A549 (cell line): Measurements from ENCODE around the gene RPS24. TPM values are rescaled to one million over a fixed set of nuclear protein-coding genes. Genes with fewer than 3 reads are reported as not detected.
"Not testable (repeated sequence)": the region's sequence is repeated elsewhere in the genome, so short reads cannot be mapped to it uniquely, and the experiment has no call there.

Experiments used
- ATAC-seq, 2 experiments: fragments of 200-7000 bp in 1 of 2; fragments of >200 bp in 1 of 2; cut with Nextera tagmentation in 1 of 2; cut with Tn5 transposase in 1 of 2; 3 replicates each; pipeline versions ENCODE4 v1.8.0 to v1.9.1; 2018 to 2020; ENCODE audit warnings: mild to moderate bottlenecking in 1 of 2, moderate library complexity in 1 of 2
- CTCF ChIA-PET: fragments of 300-600 bp; sonication (Branson Sonifier 250); formaldehyde crosslinking; extraction: SDS; loops from one replicate; lab custom pipeline; 2021; ENCODE audit warnings: antibody characterized with exemption, inconsistent platforms; lab: Yijun Ruan, JAX
- POLR2A ChIA-PET: fragments of 350-600 bp; formaldehyde crosslinking; extraction: SDS; loops from one replicate; lab custom pipeline; 2021; ENCODE audit warnings: antibody characterized with exemption, inconsistent platforms; lab: Yijun Ruan, JAX
- DNase-seq, 2 experiments: peaks; one replicate each; pipeline versions ENCODE4 v3.0.0 to v3.0.0-alpha.2; 2011 to 2016; ENCODE audit warnings: low read depth in 1 of 2, low spot score in 1 of 2
- FAIRE-seq: peaks from 2 replicates; lab custom pipeline; 2011; peaks lifted over from hg19 to GRCh38; lab: Jason Lieb, UNC
- H3K27ac ChIP-seq, 2 experiments: fragments of >200 bp; sonication (Bioruptor Twin); formaldehyde crosslinking; 3 replicates each; pipeline ENCODE4 v1.5.1; 2016 to 2017
- H3K4me1 ChIP-seq: fragments of >200 bp; sonication (Bioruptor Twin); formaldehyde crosslinking; 3 replicates; pipeline ENCODE4 v1.6.1; 2016
- H3K4me2 ChIP-seq: fragments of >200 bp; sonication (Bioruptor Twin); formaldehyde crosslinking; 3 replicates; pipeline ENCODE4 v1.6.1; 2016
- H3K4me3 ChIP-seq: fragments of >200 bp; sonication (Bioruptor Twin); formaldehyde crosslinking; 3 replicates; pipeline ENCODE4 v1.5.1; 2016
- H3K9me3 ChIP-seq: fragments of >200 bp; sonication (Bioruptor Twin); formaldehyde crosslinking; 3 replicates; pipeline ENCODE4 v1.6.1; 2016
- CEBPB ChIP-seq, 2 experiments: fragments of >200 bp in 1 of 2; sonication (Bioruptor Twin) in 1 of 2; formaldehyde crosslinking in 1 of 2; IDR thresholded peaks; 2 replicates each; pipeline ENCODE4 v1.6.1; 2012 to 2016
- CHD2 ChIP-seq: fragments of 150-350 bp; IDR thresholded peaks from 2 replicates; pipeline ENCODE4 v1.6.1; 2014; ENCODE audit warnings: low read length; ENCODE audit not compliant: partially characterized antibody
- CHD4 ChIP-seq: fragments of 200-600 bp; sonication (generic); IDR thresholded peaks from 2 replicates; pipeline ENCODE4 v1.6.1; 2016; ENCODE audit warnings: antibody characterized with exemption, mild to moderate bottlenecking, borderline replicate concordance
- ESRRA ChIP-seq: fragments of 150-350 bp; IDR thresholded peaks from 2 replicates; pipeline ENCODE4 v1.6.1; 2014; ENCODE audit warnings: mild to moderate bottlenecking, low read length, borderline replicate concordance
- FOXS1 ChIP-seq: fragments of 250-450 bp; sonication (Bioruptor Pico); IDR thresholded peaks from 2 replicates; pipeline ENCODE4 v1.5.0; 2020; ENCODE audit warnings: mild to moderate bottlenecking, moderate library complexity
- GATA3 ChIP-seq: IDR thresholded peaks from 2 replicates; pipeline ENCODE4 v1.6.1; 2012; ENCODE audit warnings: borderline replicate concordance
- HOXB13 ChIP-seq: fragments of 250-450 bp; sonication (Bioruptor Pico); IDR thresholded peaks from 2 replicates; pipeline ENCODE4 v1.5.0; 2020; ENCODE audit warnings: low read depth, mild to moderate bottlenecking, moderate library complexity
- HOXB5 ChIP-seq: fragments of 250-450 bp; sonication (Bioruptor Pico); IDR thresholded peaks from 2 replicates; pipeline ENCODE4 v1.5.0; 2020; ENCODE audit warnings: mild to moderate bottlenecking, moderate library complexity
- JUNB ChIP-seq: fragments of >200 bp; sonication (Bioruptor Twin); formaldehyde crosslinking; IDR thresholded peaks from 2 replicates; pipeline ENCODE4 v1.6.1; 2016
- KDM5A ChIP-seq: fragments of 200-600 bp; sonication (generic); IDR thresholded peaks from 2 replicates; pipeline ENCODE4 v1.6.1; 2016; ENCODE audit warnings: antibody characterized with exemption, mild to moderate bottlenecking
- MAFK ChIP-seq: fragments of 450-650 bp; IDR thresholded peaks from 2 replicates; pipeline ENCODE4 v1.6.1; 2014; ENCODE audit not compliant: partially characterized antibody
- TFCP2L1 ChIP-seq: fragments of 250-450 bp; sonication (Bioruptor Pico); IDR thresholded peaks from 2 replicates; pipeline ENCODE4 v1.5.0; 2021; ENCODE audit warnings: mild to moderate bottlenecking
- TP53 ChIP-seq: fragments of 250-450 bp; sonication (Bioruptor Pico); IDR thresholded peaks from 2 replicates; pipeline ENCODE4 v1.5.0; 2021; ENCODE audit warnings: mild to moderate bottlenecking, moderate library complexity
- WGBS: methylation state at CpG from one replicate; pipeline ENCODE4 v1.1.6; 2017; ENCODE audit errors: missing lambda C conversion rate; 5-methylcytosine and 5-hydroxymethylcytosine counted together
- polyA plus RNA-seq, 4 experiments: library from polyadenylated mRNA; depleted of rRNA in 3 of 4; stranded (reverse); fragments of >200 nt; fragmentation: RNase III in 1 of 4; extraction: RNeasy Plus Mini Kit Qiagen cat#74134 plus additional on column Dnase treatment in 1 of 4; gene quantifications; 2 replicates in 3 of 4; 3 replicates in 1 of 4; pipeline ENCODE4 v1.2.3, GENCODE V29; 2011 to 2017
- TF ChIP-seq, protein P1 (sequence below): fragments of >200 bp; sonication (Bioruptor Twin); formaldehyde crosslinking; IDR thresholded peaks from 2 replicates; pipeline ENCODE4 v1.6.1; 2016
- TF ChIP-seq, protein P2 (sequence below): fragments of >200 bp; sonication (Bioruptor Twin); formaldehyde crosslinking; IDR thresholded peaks from 3 replicates; pipeline ENCODE4 v1.5.1; 2016

RPS24 gene
- polyA plus RNA-seq, 2 of the 4 experiments (the other 2 are of a cell fraction) = 4,263 to 5,509 TPM

DNA sequence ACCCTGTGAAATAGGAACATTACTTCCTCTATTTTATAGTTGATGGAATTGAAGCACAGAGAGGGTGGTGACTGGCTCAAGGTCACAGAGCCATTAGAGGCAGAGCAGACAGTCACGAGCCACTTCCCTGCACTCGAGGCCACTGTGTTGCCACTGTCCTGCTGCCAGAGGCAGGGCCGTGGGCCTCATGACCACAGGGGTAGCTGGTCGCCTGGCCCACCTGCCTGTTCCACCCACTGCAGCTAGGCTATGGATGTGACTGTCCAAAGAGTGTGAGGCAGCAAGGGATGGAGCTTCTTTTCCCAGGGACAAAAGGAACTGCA is 38.2 kb downstream of the RPS24 start:
- WGBS = 75% methylated on average over 2 of the region's 4 CpGs
- Histone ChIP-seq H3K27ac (no peak overlapping the region), H3K9me3 (no peaks in the 10 kb centered on the region), H3K4me3 (no peak overlapping the region), H3K4me1 (no peaks in the 10 kb centered on the region), H3K4me2 (no peak overlapping the region)
- FAIRE-seq = no peak
- no peak for DNase-seq
- no peak for ATAC-seq
- POLR2A ChIA-PET = no interaction called here
- TF ChIP-seq KDM5A (no peak), HOXB13 (no peak), JUNB (no peak)
- CTCF ChIA-PET = interaction anchor here (1.4 to 2.0 kb wide), 2 partner anchors 25 to 1124 kb away, joined by 3 to 7 read pairs; no protein-coding TSS in a partner anchor

DNA sequence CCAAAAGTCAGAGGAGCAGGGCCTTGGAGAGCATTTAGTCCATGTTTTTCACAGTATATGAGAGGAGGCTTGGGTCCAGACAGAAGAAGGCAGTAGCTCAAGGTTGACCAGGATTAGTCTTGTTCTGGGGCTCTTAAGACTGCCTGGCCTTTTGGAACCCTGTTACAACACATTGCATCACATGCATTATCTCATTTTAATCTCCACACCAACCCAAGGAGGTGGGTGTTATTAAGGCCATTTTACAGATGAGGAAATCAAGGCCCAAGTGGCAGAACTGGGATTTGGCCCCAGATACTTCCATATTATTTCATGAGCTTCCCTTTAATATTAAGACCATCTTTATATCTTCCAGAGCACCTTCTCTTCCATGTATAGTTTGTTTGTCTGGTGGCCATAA is 38.8 kb downstream of the RPS24 start:
- Histone ChIP-seq H3K4me2 (no peak overlapping the region), H3K27ac (no peak overlapping the region), H3K9me3 (no peaks in the 10 kb centered on the region)
- CTCF ChIA-PET = interaction anchor here (0.9 to 2.0 kb wide), 3 partner anchors 25 to 1124 kb away, joined by 3 to 7 read pairs (median 3); no protein-coding TSS in a partner anchor
- FAIRE-seq (no peak), ATAC-seq (no peak), DNase-seq (no peak)
- no peak for TF ChIP-seq MAFK
- TF ChIP-seq CEBPB (IDR thresholded peaks at IDR 0.05) = no peak
- no peak for TF ChIP-seq CHD2
- no peak for TF ChIP-seq ESRRA
- no peak for TF ChIP-seq FOXS1
- no peak for TF ChIP-seq HOXB5 (CRISPR knock-in tag)
- no peak for TF ChIP-seq GATA3
- TF ChIP-seq, all 56 proteins: peak for 0
- Histone ChIP-seq H3K4me1 (no peaks in the 10 kb centered on the region), H3K4me3 (no peak overlapping the region)
- POLR2A ChIA-PET = no interaction called here

DNA sequence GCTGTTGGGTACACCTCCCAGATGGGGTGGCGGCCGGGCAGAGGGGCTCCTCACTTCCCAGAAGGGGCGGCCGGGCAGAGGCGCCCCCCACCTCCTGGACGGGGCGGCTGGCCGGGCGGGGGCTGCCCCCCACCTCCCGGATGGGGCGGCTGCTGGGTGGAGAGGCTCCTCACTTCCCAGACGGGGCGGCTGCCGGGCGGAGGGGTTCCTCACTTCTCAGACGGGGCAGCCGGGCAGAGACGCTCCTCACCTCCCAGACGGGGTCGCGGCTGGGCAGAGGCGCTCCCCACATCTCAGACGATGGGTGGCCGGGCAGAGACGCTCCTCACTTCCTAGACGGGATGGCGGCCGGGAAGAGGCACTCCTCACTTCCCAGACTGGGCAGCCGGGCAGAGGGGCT is 42.1 kb downstream of the RPS24 start:
- H3K9me3 ChIP-seq, H3K27ac ChIP-seq, H3K4me3 ChIP-seq, FAIRE-seq, DNase-seq, ATAC-seq, CTCF ChIA-PET, H3K4me2 ChIP-seq, POLR2A ChIA-PET, H3K4me1 ChIP-seq: not testable (repeated sequence)
- 95% methylated on average over 10 of the region's 29 CpGs for WGBS

DNA sequence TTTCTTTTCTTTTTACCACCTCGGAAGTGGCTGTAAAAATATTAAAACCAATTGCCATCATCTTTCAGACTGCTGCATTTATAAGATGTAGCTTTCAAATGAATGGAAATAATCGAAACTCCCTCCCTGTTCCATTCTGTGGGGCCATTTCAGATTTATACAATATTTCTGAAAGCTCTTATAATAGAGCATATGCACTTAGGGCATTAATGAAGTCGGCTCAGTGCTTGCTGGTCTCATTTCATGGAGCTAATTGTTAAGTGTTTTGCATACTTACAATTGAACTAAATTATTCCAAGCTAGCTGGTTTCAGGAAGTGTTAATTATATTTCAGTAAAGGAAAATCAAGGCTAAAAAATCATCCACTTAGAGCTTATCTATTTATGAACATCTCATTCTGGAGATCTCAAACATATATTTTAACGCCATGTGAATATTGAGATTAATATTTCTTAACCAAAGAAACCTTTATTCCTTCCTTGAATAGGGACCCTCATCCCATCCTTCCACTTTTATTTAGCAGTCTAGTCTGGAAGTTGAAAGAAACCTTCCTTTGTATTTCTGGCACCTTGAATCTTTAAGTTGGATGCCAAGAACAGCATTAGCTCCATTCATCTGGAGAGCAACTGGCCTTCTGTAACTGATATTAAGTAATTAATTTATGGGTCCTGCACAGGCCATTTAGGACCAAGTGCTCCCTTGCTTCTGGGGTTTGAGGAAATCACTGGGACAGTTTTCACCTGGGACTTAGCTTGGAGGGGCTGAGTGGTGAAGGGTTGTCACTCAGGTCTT is 45.1 kb downstream of the RPS24 start:
- TF ChIP-seq TP53 (CRISPR knock-in tag) (no peak), TFCP2L1 (no peak), CHD4 (no peak)
- TF ChIP-seq, protein P1, sequence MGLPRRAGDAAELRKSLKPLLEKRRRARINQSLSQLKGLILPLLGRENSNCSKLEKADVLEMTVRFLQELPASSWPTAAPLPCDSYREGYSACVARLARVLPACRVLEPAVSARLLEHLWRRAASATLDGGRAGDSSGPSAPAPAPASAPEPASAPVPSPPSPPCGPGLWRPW = no peak
- POLR2A ChIA-PET = no interaction called here
- CTCF ChIA-PET = interaction anchor here (0.8 to 1.0 kb wide), 2 partner anchors 22 to 31 kb away, joined by 4 read pairs; no protein-coding TSS in a partner anchor

DNA sequence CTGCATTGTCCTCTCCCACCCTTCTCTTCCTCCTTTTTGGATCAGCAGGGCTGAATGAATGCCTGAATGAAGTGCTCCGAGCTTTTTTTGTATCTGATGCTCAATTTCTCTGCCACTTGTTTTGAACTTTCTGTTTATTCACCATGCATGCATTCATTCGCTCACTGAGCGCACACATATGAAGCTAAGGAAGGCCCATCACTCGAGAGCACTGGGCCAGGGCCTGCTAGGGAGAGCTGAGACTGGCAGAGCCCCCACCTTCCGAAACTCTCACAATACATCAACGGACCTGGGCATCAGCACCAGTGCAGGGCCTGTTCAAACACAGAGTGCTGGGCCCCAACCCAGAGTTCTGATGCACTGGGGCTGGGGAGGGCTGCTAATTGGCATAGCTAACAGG is 45.7 kb downstream of the RPS24 start:
- DNase-seq = no peak
- ChIA-PET CTCF (interaction anchor here (1.0 to 1.2 kb wide), 2 partner anchors 16 to 32 kb away, joined by 3 to 4 read pairs; no protein-coding TSS in a partner anchor), POLR2A (no interaction called here)
- FAIRE-seq = no peak
- Histone ChIP-seq H3K27ac (no peak overlapping the region), H3K4me3 (no peak overlapping the region), H3K4me1 (no peaks in the 10 kb centered on the region), H3K4me2 (no peak overlapping the region), H3K9me3 (no peaks in the 10 kb centered on the region)
- 70% methylated on average over 5 of the region's 6 CpGs for WGBS
- no peak for TF ChIP-seq KDM5A
- TF ChIP-seq, protein P2, sequence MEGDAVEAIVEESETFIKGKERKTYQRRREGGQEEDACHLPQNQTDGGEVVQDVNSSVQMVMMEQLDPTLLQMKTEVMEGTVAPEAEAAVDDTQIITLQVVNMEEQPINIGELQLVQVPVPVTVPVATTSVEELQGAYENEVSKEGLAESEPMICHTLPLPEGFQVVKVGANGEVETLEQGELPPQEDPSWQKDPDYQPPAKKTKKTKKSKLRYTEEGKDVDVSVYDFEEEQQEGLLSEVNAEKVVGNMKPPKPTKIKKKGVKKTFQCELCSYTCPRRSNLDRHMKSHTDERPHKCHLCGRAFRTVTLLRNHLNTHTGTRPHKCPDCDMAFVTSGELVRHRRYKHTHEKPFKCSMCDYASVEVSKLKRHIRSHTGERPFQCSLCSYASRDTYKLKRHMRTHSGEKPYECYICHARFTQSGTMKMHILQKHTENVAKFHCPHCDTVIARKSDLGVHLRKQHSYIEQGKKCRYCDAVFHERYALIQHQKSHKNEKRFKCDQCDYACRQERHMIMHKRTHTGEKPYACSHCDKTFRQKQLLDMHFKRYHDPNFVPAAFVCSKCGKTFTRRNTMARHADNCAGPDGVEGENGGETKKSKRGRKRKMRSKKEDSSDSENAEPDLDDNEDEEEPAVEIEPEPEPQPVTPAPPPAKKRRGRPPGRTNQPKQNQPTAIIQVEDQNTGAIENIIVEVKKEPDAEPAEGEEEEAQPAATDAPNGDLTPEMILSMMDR = no peak
- ATAC-seq = no peak

More for the DNA sequence above, 45.1 kb downstream of the RPS24 start:
- Histone ChIP-seq H3K9me3 (no peaks in the 10 kb centered on the region), H3K4me3 (no peak overlapping the region), H3K4me2 (no peak overlapping the region), H3K4me1 (no peaks in the 10 kb centered on the region), H3K27ac (no peak overlapping the region)
- DNase-seq (no peak), ATAC-seq (no peak), FAIRE-seq (no peak)
- WGBS = 23% methylated on average over 4 of the region's 4 CpGs
